Activated naive CD4-positive, alpha-beta T cell treated with anti-CD3 and anti-CD28 coated beads, Interleukin-2, amount 10 ng/mL, durations not matched to agents 7 days and 5 days (primary cell): ENCODE measurements around the gene MLN.

ENCODE experiments used
- CTCF ChIA-PET: fragments of 350-600 bp; sonication (Branson Sonifier 250); formaldehyde crosslinking; loops from one replicate; lab custom pipeline; 2021; ENCODE audit warnings: antibody characterized with exemption; lab: Charles Lee
- DNase-seq: peaks from one replicate; pipeline ENCODE4 v3.0.0-alpha.2; 2020
- H3K27ac Mint-ChIP-seq: one replicate; pipeline ENCODE4 v1.8.0; 2021; ENCODE audit warnings: mild to moderate bottlenecking, moderate library complexity, mixed read lengths
- H3K27me3 Mint-ChIP-seq: one replicate; pipeline ENCODE4 v1.8.0; 2021; ENCODE audit warnings: mild to moderate bottlenecking, mixed read lengths
- H3K36me3 Mint-ChIP-seq: one replicate; pipeline ENCODE4 v1.8.0; 2021; ENCODE audit warnings: mixed read lengths
- H3K4me1 Mint-ChIP-seq: one replicate; pipeline ENCODE4 v1.8.0; 2021; ENCODE audit warnings: mixed read lengths
- H3K4me3 Mint-ChIP-seq: one replicate; pipeline ENCODE4 v1.8.0; 2021; ENCODE audit warnings: mild to moderate bottlenecking, moderate library complexity, mixed read lengths
- H3K9me3 Mint-ChIP-seq: one replicate; pipeline ENCODE4 v1.8.0; 2021; ENCODE audit warnings: mixed read lengths

MLN gene

GRCh38 chr6:33761922-33762629, 41.7 kb downstream of the MLN start:
- no peak overlapping the region for H3K4me3 Mint-ChIP-seq
- CTCF ChIA-PET: interaction anchor here (0.6 to 16.2 kb wide), 11 partner anchors 12 to 394 kb away, joined by 3 to 144 read pairs (median 3); partner anchors contain the start of genes IP6K3 and UQCC2
- H3K9me3 Mint-ChIP-seq: no peaks in the 10 kb centered on the region
- H3K27me3 Mint-ChIP-seq: peaks cover 48% of the 10 kb centered on the region
- no peak overlapping the region for H3K27ac Mint-ChIP-seq
- no peaks in the 10 kb centered on the region for H3K4me1 Mint-ChIP-seq
- H3K36me3 Mint-ChIP-seq: no peaks in the 10 kb centered on the region
- peak; percentile 75 for DNase-seq

GRCh38 chr6:33761581-33761921, 42.3 kb downstream of the MLN start:
- DNase-seq: no peak
- Mint-ChIP-seq H3K4me3 (no peak overlapping the region), H3K27ac (no peak overlapping the region), H3K4me1 (no peaks in the 10 kb centered on the region), H3K27me3 (peaks cover 46% of the 10 kb centered on the region), H3K36me3 (no peaks in the 10 kb centered on the region), H3K9me3 (no peaks in the 10 kb centered on the region)
- CTCF ChIA-PET: interaction anchor here (0.7 to 16.2 kb wide), 8 partner anchors 12 to 394 kb away, joined by 3 to 144 read pairs (median 4); partner anchors contain the start of genes IP6K3 and UQCC2

GRCh38 chr6:33759887-33760629, 43.7 kb downstream of the MLN start:
- H3K36me3 Mint-ChIP-seq: no peaks in the 10 kb centered on the region

GRCh38 chr6:33758815-33759216, 45.0 kb downstream of the MLN start:
- Mint-ChIP-seq H3K27ac (no peak overlapping the region), H3K4me3 (no peak overlapping the region), H3K36me3 (no peaks in the 10 kb centered on the region), H3K9me3 (no peaks in the 10 kb centered on the region), H3K27me3 (peaks cover 31% of the 10 kb centered on the region), H3K4me1 (no peaks in the 10 kb centered on the region)
- no peak for DNase-seq
- CTCF ChIA-PET: interaction anchor here (0.8 to 1.6 kb wide), 2 partner anchors 12 to 15 kb away, joined by 3 to 4 read pairs; no protein-coding TSS in a partner anchor

More at GRCh38 chr6:33759887-33760629, 43.7 kb downstream of the MLN start:
- H3K27me3 Mint-ChIP-seq: peaks cover 38% of the 10 kb centered on the region
- H3K9me3 Mint-ChIP-seq: no peaks in the 10 kb centered on the region
- DNase-seq: no peak
- CTCF ChIA-PET: interaction anchor here (0.7 to 16.2 kb wide), 5 partner anchors 10 to 267 kb away, joined by 3 to 144 read pairs (median 4); partner anchors contain the start of genes IP6K3 and UQCC2
- H3K4me3 Mint-ChIP-seq: no peak overlapping the region
- H3K27ac Mint-ChIP-seq: no peak overlapping the region
- H3K4me1 Mint-ChIP-seq: no peaks in the 10 kb centered on the region

GRCh38 chr6:33757906-33758305, 45.9 kb downstream of the MLN start:
- H3K27me3 Mint-ChIP-seq: peaks cover 27% of the 10 kb centered on the region
- no peaks in the 10 kb centered on the region for H3K9me3 Mint-ChIP-seq
- no peak overlapping the region for H3K4me3 Mint-ChIP-seq
- CTCF ChIA-PET: interaction anchor here (0.8 to 15.6 kb wide), 4 partner anchors 9 to 47 kb away, joined by 3 to 144 read pairs (median 4); partner anchors contain the start of gene UQCC2
- H3K36me3 Mint-ChIP-seq: no peaks in the 10 kb centered on the region
- H3K27ac Mint-ChIP-seq: no peak overlapping the region
- no peaks in the 10 kb centered on the region for H3K4me1 Mint-ChIP-seq
- DNase-seq: no peak

GRCh38 chr6:33757113-33757512, 46.7 kb downstream of the MLN start:
- no peaks in the 10 kb centered on the region for H3K9me3 Mint-ChIP-seq
- H3K4me1 Mint-ChIP-seq: no peaks in the 10 kb centered on the region
- no peak overlapping the region for H3K4me3 Mint-ChIP-seq
- DNase-seq: no peak
- CTCF ChIA-PET: interaction anchor here (1.2 to 15.6 kb wide), 2 partner anchors 10 to 46 kb away, joined by 3 to 144 read pairs; partner anchors contain the start of gene UQCC2
- no peaks in the 10 kb centered on the region for H3K36me3 Mint-ChIP-seq
- H3K27me3 Mint-ChIP-seq: peaks cover 25% of the 10 kb centered on the region
- H3K27ac Mint-ChIP-seq: no peak overlapping the region

- no peak for DNase-seq
- no peaks in the 10 kb centered on the region for H3K9me3 Mint-ChIP-seq
- H3K4me1 Mint-ChIP-seq: no peaks in the 10 kb centered on the region
- no peak overlapping the region for H3K4me3 Mint-ChIP-seq
- H3K27ac Mint-ChIP-seq: no peak overlapping the region
- no peaks in the 10 kb centered on the region for H3K36me3 Mint-ChIP-seq
- H3K27me3 Mint-ChIP-seq: peaks cover 24% of the 10 kb centered on the region
- CTCF ChIA-PET: interaction anchor here (15.6 kb wide), 1 partner anchor 11 kb away, joined by 144 read pairs; no protein-coding TSS in a partner anchor
Measured at GRCh38 chr6:33756211-33756954, 47.4 kb downstream of the MLN start.

- no peak for DNase-seq
- CTCF ChIA-PET: interaction anchor here (0.6 to 15.6 kb wide), 2 partner anchors 11 to 12 kb away, joined by 3 to 144 read pairs; no protein-coding TSS in a partner anchor
- peaks cover 14% of the 10 kb centered on the region for H3K27me3 Mint-ChIP-seq
- H3K9me3 Mint-ChIP-seq: no peaks in the 10 kb centered on the region
- no peaks in the 10 kb centered on the region for H3K36me3 Mint-ChIP-seq
- H3K4me3 Mint-ChIP-seq: no peak overlapping the region
- no peak overlapping the region for H3K27ac Mint-ChIP-seq
- no peaks in the 10 kb centered on the region for H3K4me1 Mint-ChIP-seq
Measured at GRCh38 chr6:33755070-33755869, 48.5 kb downstream of the MLN start.

- Mint-ChIP-seq H3K36me3 (no peaks in the 10 kb centered on the region), H3K4me3 (no peak overlapping the region), H3K27ac (no peak overlapping the region), H3K27me3 (peaks cover 10% of the 10 kb centered on the region), H3K9me3 (no peaks in the 10 kb centered on the region), H3K4me1 (no peaks in the 10 kb centered on the region)
- CTCF ChIA-PET: interaction anchor here (0.6 to 15.6 kb wide), 2 partner anchors 10 to 13 kb away, joined by 3 to 144 read pairs; no protein-coding TSS in a partner anchor
- no peak for DNase-seq
Measured at GRCh38 chr6:33754222-33754621, 49.6 kb downstream of the MLN start.

- no peaks in the 10 kb centered on the region for H3K9me3 Mint-ChIP-seq
- peaks cover 17% of the 10 kb centered on the region for H3K27me3 Mint-ChIP-seq
- no peak overlapping the region for H3K27ac Mint-ChIP-seq
- no peaks in the 10 kb centered on the region for H3K36me3 Mint-ChIP-seq
- DNase-seq: no peak
- H3K4me1 Mint-ChIP-seq: no peaks in the 10 kb centered on the region
- no peak overlapping the region for H3K4me3 Mint-ChIP-seq
- CTCF ChIA-PET: interaction anchor here (0.8 to 15.6 kb wide), 2 partner anchors 9 to 15 kb away, joined by 3 to 144 read pairs; no protein-coding TSS in a partner anchor
Measured at GRCh38 chr6:33752646-33753015, 51.2 kb downstream of the MLN start.

- Mint-ChIP-seq H3K27ac (no peak overlapping the region), H3K27me3 (peaks cover 22% of the 10 kb centered on the region), H3K4me3 (no peak overlapping the region), H3K4me1 (no peaks in the 10 kb centered on the region), H3K9me3 (no peaks in the 10 kb centered on the region), H3K36me3 (no peaks in the 10 kb centered on the region)
- CTCF ChIA-PET: interaction anchor here (15.6 kb wide), 1 partner anchor 15 kb away, joined by 144 read pairs; no protein-coding TSS in a partner anchor
- no peak for DNase-seq
Measured at GRCh38 chr6:33751771-33752645, 51.8 kb downstream of the MLN start.

- Mint-ChIP-seq H3K4me1 (no peaks in the 10 kb centered on the region), H3K27ac (no peak overlapping the region), H3K36me3 (no peaks in the 10 kb centered on the region), H3K9me3 (no peaks in the 10 kb centered on the region), H3K27me3 (peaks cover 34% of the 10 kb centered on the region), H3K4me3 (no peak overlapping the region)
- no peak for DNase-seq
- CTCF ChIA-PET: interaction anchor here (15.6 kb wide), 1 partner anchor 17 kb away, joined by 144 read pairs; no protein-coding TSS in a partner anchor
Measured at GRCh38 chr6:33750244-33750991, 53.4 kb downstream of the MLN start.
